HL-60 (cell line): ENCODE measurements around the gene PODNL1.

Source experiments
- POLR2AphosphoS5 ChIP-seq: IDR thresholded peaks from 2 replicates; pipeline ENCODE4 v1.6.1; 2012; ENCODE audit warnings: low read depth
- TF ChIP-seq, protein P1 (sequence below): IDR thresholded peaks from one replicate; pipeline ENCODE4 v1.5.1; 2011; ENCODE audit warnings: low read length, control low read depth, inconsistent platforms; ENCODE audit not compliant: insufficient read depth

GRCh38 chr19:13974073-13974472 lies 35.9 kb upstream of the PODNL1 start:
- TF ChIP-seq, protein P1, sequence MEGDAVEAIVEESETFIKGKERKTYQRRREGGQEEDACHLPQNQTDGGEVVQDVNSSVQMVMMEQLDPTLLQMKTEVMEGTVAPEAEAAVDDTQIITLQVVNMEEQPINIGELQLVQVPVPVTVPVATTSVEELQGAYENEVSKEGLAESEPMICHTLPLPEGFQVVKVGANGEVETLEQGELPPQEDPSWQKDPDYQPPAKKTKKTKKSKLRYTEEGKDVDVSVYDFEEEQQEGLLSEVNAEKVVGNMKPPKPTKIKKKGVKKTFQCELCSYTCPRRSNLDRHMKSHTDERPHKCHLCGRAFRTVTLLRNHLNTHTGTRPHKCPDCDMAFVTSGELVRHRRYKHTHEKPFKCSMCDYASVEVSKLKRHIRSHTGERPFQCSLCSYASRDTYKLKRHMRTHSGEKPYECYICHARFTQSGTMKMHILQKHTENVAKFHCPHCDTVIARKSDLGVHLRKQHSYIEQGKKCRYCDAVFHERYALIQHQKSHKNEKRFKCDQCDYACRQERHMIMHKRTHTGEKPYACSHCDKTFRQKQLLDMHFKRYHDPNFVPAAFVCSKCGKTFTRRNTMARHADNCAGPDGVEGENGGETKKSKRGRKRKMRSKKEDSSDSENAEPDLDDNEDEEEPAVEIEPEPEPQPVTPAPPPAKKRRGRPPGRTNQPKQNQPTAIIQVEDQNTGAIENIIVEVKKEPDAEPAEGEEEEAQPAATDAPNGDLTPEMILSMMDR = no peak
- no peak for TF ChIP-seq POLR2AphosphoS5
